WTC11 (cell line): Measurements from ENCODE around the gene ZBTB7C.

ENCODE experiments used
- ETV6 ChIP-seq: sonication (generic); formaldehyde crosslinking; IDR thresholded peaks from 2 replicates; pipeline ENCODE4 v1.8.1; 2022; ENCODE audit warnings: mild to moderate bottlenecking, missing genetic modification reagents
- FOXP4 ChIP-seq: sonication (generic); formaldehyde crosslinking; IDR thresholded peaks from 2 replicates; pipeline ENCODE4 v1.8.0; 2022; ENCODE audit warnings: mild to moderate bottlenecking, missing genetic modification reagents
- JAZF1 ChIP-seq: fragments of 250-450 bp; sonication (Bioruptor Pico); IDR thresholded peaks from 2 replicates; pipeline ENCODE4 v1.9.0; 2021; ENCODE audit warnings: moderate library complexity, mild to moderate bottlenecking, inconsistent platforms
- NFE2L1 ChIP-seq: sonication (generic); formaldehyde crosslinking; IDR thresholded peaks from 2 replicates; pipeline ENCODE4 v1.8.1; 2023; ENCODE audit warnings: missing genetic modification reagents
- NR3C1 ChIP-seq: sonication (generic); formaldehyde crosslinking; conservative IDR thresholded peaks from 2 replicates; pipeline ENCODE4 v1.8.1; 2023; ENCODE audit warnings: low read depth, mild to moderate bottlenecking, missing genetic modification reagents
- OVOL2 ChIP-seq: fragments of 250-450 bp; sonication (Bioruptor Pico); IDR thresholded peaks from 2 replicates; pipeline ENCODE4 v1.9.0; 2021; ENCODE audit warnings: mild to moderate bottlenecking, borderline replicate concordance
- SMAD4 ChIP-seq: sonication (generic); formaldehyde crosslinking; IDR thresholded peaks from 2 replicates; pipeline ENCODE4 v1.8.0; 2022; ENCODE audit warnings: mild to moderate bottlenecking, missing genetic modification reagents
- USF2 ChIP-seq: sonication (generic); formaldehyde crosslinking; IDR thresholded peaks from 2 replicates; pipeline ENCODE4 v1.8.1; 2023; ENCODE audit warnings: mild to moderate bottlenecking, missing genetic modification reagents, moderate library complexity
- ZNF317 ChIP-seq: sonication (generic); formaldehyde crosslinking; IDR thresholded peaks from 2 replicates; pipeline ENCODE4 v1.8.1; 2023; ENCODE audit warnings: low read depth, mild to moderate bottlenecking, moderate library complexity, missing genetic modification reagents, borderline replicate concordance
- ZSCAN18 ChIP-seq: fragments of 250-450 bp; sonication (Bioruptor Pico); IDR thresholded peaks from 2 replicates; pipeline ENCODE4 v2.1.2; 2022; ENCODE audit warnings: mild to moderate bottlenecking, moderate library complexity
- TF ChIP-seq, protein P1 (sequence below): fragments of 200-600 bp; IDR thresholded peaks from 2 replicates; pipeline ENCODE4 v1.8.0; 2022; ENCODE audit warnings: antibody characterized with exemption
- TF ChIP-seq, protein P2 (sequence below): sonication (generic); formaldehyde crosslinking; IDR thresholded peaks from 2 replicates; pipeline ENCODE4 v1.8.1; 2022; ENCODE audit warnings: mild to moderate bottlenecking, missing genetic modification reagents, moderate library complexity, borderline replicate concordance

GRCh38 chr18:48199399-48199798 is 209.8 kb downstream of the ZBTB7C start:
- TF ChIP-seq FOXP4 = no peak
- TF ChIP-seq, protein P1, sequence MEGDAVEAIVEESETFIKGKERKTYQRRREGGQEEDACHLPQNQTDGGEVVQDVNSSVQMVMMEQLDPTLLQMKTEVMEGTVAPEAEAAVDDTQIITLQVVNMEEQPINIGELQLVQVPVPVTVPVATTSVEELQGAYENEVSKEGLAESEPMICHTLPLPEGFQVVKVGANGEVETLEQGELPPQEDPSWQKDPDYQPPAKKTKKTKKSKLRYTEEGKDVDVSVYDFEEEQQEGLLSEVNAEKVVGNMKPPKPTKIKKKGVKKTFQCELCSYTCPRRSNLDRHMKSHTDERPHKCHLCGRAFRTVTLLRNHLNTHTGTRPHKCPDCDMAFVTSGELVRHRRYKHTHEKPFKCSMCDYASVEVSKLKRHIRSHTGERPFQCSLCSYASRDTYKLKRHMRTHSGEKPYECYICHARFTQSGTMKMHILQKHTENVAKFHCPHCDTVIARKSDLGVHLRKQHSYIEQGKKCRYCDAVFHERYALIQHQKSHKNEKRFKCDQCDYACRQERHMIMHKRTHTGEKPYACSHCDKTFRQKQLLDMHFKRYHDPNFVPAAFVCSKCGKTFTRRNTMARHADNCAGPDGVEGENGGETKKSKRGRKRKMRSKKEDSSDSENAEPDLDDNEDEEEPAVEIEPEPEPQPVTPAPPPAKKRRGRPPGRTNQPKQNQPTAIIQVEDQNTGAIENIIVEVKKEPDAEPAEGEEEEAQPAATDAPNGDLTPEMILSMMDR = no peak
- no peak for TF ChIP-seq SMAD4
- TF ChIP-seq JAZF1 (CRISPR knock-in tag) = no peak
- TF ChIP-seq, protein P2, sequence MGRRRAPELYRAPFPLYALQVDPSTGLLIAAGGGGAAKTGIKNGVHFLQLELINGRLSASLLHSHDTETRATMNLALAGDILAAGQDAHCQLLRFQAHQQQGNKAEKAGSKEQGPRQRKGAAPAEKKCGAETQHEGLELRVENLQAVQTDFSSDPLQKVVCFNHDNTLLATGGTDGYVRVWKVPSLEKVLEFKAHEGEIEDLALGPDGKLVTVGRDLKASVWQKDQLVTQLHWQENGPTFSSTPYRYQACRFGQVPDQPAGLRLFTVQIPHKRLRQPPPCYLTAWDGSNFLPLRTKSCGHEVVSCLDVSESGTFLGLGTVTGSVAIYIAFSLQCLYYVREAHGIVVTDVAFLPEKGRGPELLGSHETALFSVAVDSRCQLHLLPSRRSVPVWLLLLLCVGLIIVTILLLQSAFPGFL (CRISPR knock-in tag) = no peak
- no peak for TF ChIP-seq USF2 (CRISPR knock-in tag)
- TF ChIP-seq NR3C1 = no peak
- TF ChIP-seq ZSCAN18 (CRISPR knock-in tag) = no peak
- no peak for TF ChIP-seq NFE2L1
- no peak for TF ChIP-seq OVOL2 (CRISPR knock-in tag)
- TF ChIP-seq ETV6 (CRISPR knock-in tag) = no peak
- TF ChIP-seq ZNF317 (CRISPR knock-in tag) = no peak
